K562 (cell line): ENCODE data around the gene LIPE. TPM values are rescaled to one million over a fixed set of nuclear protein-coding genes. Genes with fewer than 3 reads are reported as not detected.

Experiments used
- ARNT ChIP-seq, 2 experiments: fragments of 450-650 bp; IDR thresholded peaks; 2 replicates each; pipeline ENCODE4 v1.6.1; 2016; ENCODE audit warnings: mild to moderate bottlenecking in 1 of 2
- CHAMP1 ChIP-seq: fragments of 450-650 bp; IDR thresholded peaks from 2 replicates; pipeline ENCODE4 v1.6.1; 2016; ENCODE audit warnings: mild to moderate bottlenecking
- CHCHD3 ChIP-seq: fragments of 250-450 bp; sonication (Bioruptor Pico); IDR thresholded peaks from 2 replicates; pipeline ENCODE4 v2.1.2; 2022; ENCODE audit warnings: mild to moderate bottlenecking
- CSDE1 ChIP-seq, 2 experiments: fragments of 450-650 bp; IDR thresholded peaks; 2 replicates each; pipeline ENCODE4 v1.6.1; 2016; ENCODE audit warnings: mild to moderate bottlenecking in 1 of 2
- CXXC5 ChIP-seq: fragments of 250-450 bp; sonication (Bioruptor Pico); IDR thresholded peaks from 2 replicates; pipeline ENCODE4 v1.8.0; 2022; ENCODE audit warnings: inconsistent platforms, mild to moderate bottlenecking, moderate library complexity
- DNMT1 ChIP-seq: fragments of 450-650 bp; IDR thresholded peaks from 2 replicates; pipeline ENCODE4 v1.6.1; 2016; ENCODE audit warnings: antibody characterized with exemption, mild to moderate bottlenecking
- ESRRB ChIP-seq: fragments of 250-450 bp; sonication (Bioruptor Pico); IDR thresholded peaks from 2 replicates; pipeline ENCODE4 v1.5.0; 2020; ENCODE audit warnings: mild to moderate bottlenecking, moderate library complexity, borderline replicate concordance
- KLF10 ChIP-seq: fragments of 250-450 bp; sonication (Bioruptor Pico); IDR thresholded peaks from 2 replicates; pipeline ENCODE4 v1.6.1; 2021; ENCODE audit warnings: matching md5 sums
- L3MBTL2 ChIP-seq: fragments of 450-650 bp; IDR thresholded peaks from 2 replicates; pipeline ENCODE4 v1.6.1; 2016; ENCODE audit warnings: mild to moderate bottlenecking, moderate library complexity
- MCM7 ChIP-seq, 2 experiments: fragments of 450-650 bp; IDR thresholded peaks; 2 replicates each; pipeline ENCODE4 v1.6.1; 2016 to 2018
- PHTF2 ChIP-seq: fragments of 250-450 bp; sonication (Bioruptor Pico); IDR thresholded peaks from 2 replicates; pipeline ENCODE4 v1.5.0; 2021; ENCODE audit warnings: mild to moderate bottlenecking
- POLR2H ChIP-seq: IDR thresholded peaks from 2 replicates; pipeline ENCODE4 v1.6.1; 2016; ENCODE audit warnings: missing genetic modification characterization, low read depth, mild to moderate bottlenecking, control low read depth, missing compliant biosample characterization, moderate library complexity
- POU5F1 ChIP-seq: fragments of 150-350 bp; IDR thresholded peaks from 2 replicates; pipeline ENCODE4 v1.6.1; 2014; ENCODE audit warnings: borderline replicate concordance, low read length, low read depth, mild to moderate bottlenecking; ENCODE audit not compliant: partially characterized antibody
- RBM17 ChIP-seq: fragments of 200-400 bp; formaldehyde crosslinking; IDR thresholded peaks from 2 replicates; pipeline ENCODE4 v1.6.1; 2017; ENCODE audit warnings: low read depth, mild to moderate bottlenecking, low read length, borderline replicate concordance
- STAT5B ChIP-seq: fragments of 250-450 bp; sonication (Bioruptor Pico); IDR thresholded peaks from 2 replicates; pipeline ENCODE4 v1.8.0; 2021; ENCODE audit warnings: mild to moderate bottlenecking, inconsistent platforms
- TCF3 ChIP-seq: sonication (generic); formaldehyde crosslinking; IDR thresholded peaks from 2 replicates; pipeline ENCODE4 v1.4.0; 2020; ENCODE audit warnings: mild to moderate bottlenecking, missing genetic modification reagents
- TFE3 ChIP-seq: fragments of 450-650 bp; formaldehyde crosslinking; IDR thresholded peaks from 2 replicates; pipeline ENCODE4 v1.4.0; 2020; ENCODE audit warnings: mild to moderate bottlenecking, mixed read lengths
- USF2 ChIP-seq: sonication (generic); formaldehyde crosslinking; IDR thresholded peaks from 2 replicates; pipeline ENCODE4 v1.5.0; 2020; ENCODE audit warnings: missing genetic modification reagents
- ZFP36 ChIP-seq: fragments of 150-350 bp; IDR thresholded peaks from 2 replicates; pipeline ENCODE4 v1.6.1; 2018; ENCODE audit warnings: low read length, low read depth; ENCODE audit not compliant: partially characterized antibody
- ZNF263 ChIP-seq: sonication (generic); formaldehyde crosslinking; IDR thresholded peaks from 2 replicates; pipeline ENCODE4 v1.8.0; 2022; ENCODE audit warnings: mild to moderate bottlenecking, missing genetic modification reagents, borderline replicate concordance
- ZNF449 ChIP-seq: fragments of 250-450 bp; sonication (Bioruptor Pico); IDR thresholded peaks from 2 replicates; pipeline ENCODE4 v1.8.0; 2022; ENCODE audit warnings: moderate library complexity, mild to moderate bottlenecking, inconsistent platforms
- polyA plus RNA-seq, 8 experiments: library from polyadenylated mRNA; depleted of rRNA in 4 of 8; stranded (reverse) in 5 of 8; unstranded in 3 of 8; fragments of >200 nt; fragmentation: Nextera tagmentation in 2 of 8; fragmentation: Illumina TruSeq in 1 of 8; extraction: Ambion mirVana in 2 of 8; extraction: Trizol in 1 of 8; gene quantifications; 2 replicates each; pipeline versions ENCODE4 v1.2.1 to v1.2.3, GENCODE V29; 2011 to 2014; ENCODE audit warnings: inconsistent platforms in 1 of 8, missing spikeins in 1 of 8
- total RNA-seq, 7 experiments: library from RNA; depleted of rRNA in 6 of 7; stranded (reverse); fragments of >200 nt in 6 of 7; fragmentation: Illumina TruSeq in 2 of 7; extraction: Trizol in 2 of 7; gene quantifications; 2 replicates each; pipeline versions ENCODE4 v1.2.1 to v1.2.3, GENCODE V29; 2011 to 2021; ENCODE audit warnings: low replicate concordance in 1 of 7

The LIPE gene
- total and polyA plus RNA-seq, 9 of the 15 experiments (the other 6 are each of a cell fraction or from before 2014, with no cell fraction given) = 0.22 TPM; not detected in 8

GRCh38 chr19:42396381-42397262, 30.6 kb downstream of the LIPE start (continued):
- TF ChIP-seq USF2 = no peak
- no peak for TF ChIP-seq ZNF449 (CRISPR knock-in tag)
- TF ChIP-seq TFE3 (CRISPR knock-in tag) = no peak
- TF ChIP-seq DNMT1 = no peak
- TF ChIP-seq MCM7 (IDR thresholded peaks at IDR 0.05) = no peak
- TF ChIP-seq ZNF263 (CRISPR knock-in tag) = peak; percentile 22; the same call in 1 of the 2 replicates
- TF ChIP-seq ZFP36 = no peak
- no peak for TF ChIP-seq CHAMP1
- TF ChIP-seq CXXC5 (CRISPR knock-in tag) = peak; percentile 72
- TF ChIP-seq POLR2H (tag) = peak; percentile 81; the same call in 1 of the 2 replicates
- no peak for TF ChIP-seq ESRRB (CRISPR knock-in tag)
- TF ChIP-seq TCF3 = peak; percentile 11; the same call in 1 of the 2 replicates
- no peak for TF ChIP-seq KLF10
- no peak for TF ChIP-seq PHTF2 (CRISPR knock-in tag)
- TF ChIP-seq CSDE1 (IDR thresholded peaks at IDR 0.05) = no peak
- TF ChIP-seq L3MBTL2 = peak; percentile 71
- TF ChIP-seq POU5F1 = no peak
- TF ChIP-seq RBM17 = no peak
- no peak for TF ChIP-seq STAT5B (CRISPR knock-in tag)
- TF ChIP-seq ARNT (IDR thresholded peaks at IDR 0.05) = peak in 1 of 2 experiments; percentile 37; a peak in 1 of 4 replicates
- TF ChIP-seq CHCHD3 = no peak
